Measurements from ENCODE around the gene HS3ST5.

DNA sequence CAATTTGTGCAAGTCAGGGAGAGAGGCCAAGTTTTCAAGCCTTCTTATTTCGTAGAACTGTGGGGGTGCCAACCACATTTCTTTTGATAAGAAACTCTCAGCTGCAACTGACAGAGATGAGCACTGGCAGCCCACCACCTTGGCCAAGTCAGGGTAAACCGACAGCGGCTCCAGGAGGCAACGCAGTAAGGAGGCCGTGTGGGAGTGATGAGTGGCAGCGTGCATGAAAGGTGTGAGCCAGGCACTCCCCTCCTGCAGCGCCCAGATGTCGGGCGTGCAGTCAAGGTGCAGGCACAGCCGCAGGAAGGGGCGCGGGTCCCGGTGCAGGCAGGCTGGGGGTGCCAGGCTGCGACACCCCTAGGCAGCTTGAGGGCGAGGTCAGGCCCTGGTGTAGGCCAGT, 322.6 kb downstream of the HS3ST5 start:
- TF ChIP-seq CTCF (IDR thresholded peaks at IDR 0.05), result no peak
- TF ChIP-seq POLR2A (IDR thresholded peaks at IDR 0.05), result no peak

Measured in sigmoid colon (tissue), 3 donors.